Measurements from ENCODE around the gene WDR45B. TPM values are rescaled to one million over a fixed set of nuclear protein-coding genes. Genes with fewer than 3 reads are reported as not detected.

Gene WDR45B
- total RNA-seq, 1 experiment from 2014 or later, result 84.9 TPM

GRCh38 chr17:82696259-82696658 is 48.0 kb upstream of the WDR45B start:
- BruUV-seq (replicated peaks), result no TSS peak
- Histone ChIP-seq H3K4me3 (no peak overlapping the region), H4K20me1 (ENCODE audit: insufficient read depth) (no peaks in the 10 kb centered on the region), H3K27me3 (ENCODE audit: insufficient read depth, low read depth) (no peaks in the 10 kb centered on the region), H3K36me3 (ENCODE audit: low read depth) (no peaks in the 10 kb centered on the region), H3K9me2 (ENCODE audit: insufficient read depth) (no peaks in the 10 kb centered on the region), H3K4me1 (replicated peaks; ENCODE audit: insufficient read depth) (no peaks in the 10 kb centered on the region), H2AFZ (no peak overlapping the region), H3K79me2 (ENCODE audit: low read depth) (no peaks in the 10 kb centered on the region), H3F3A (ENCODE audit: insufficient read depth, low read depth) (no peaks in the 10 kb centered on the region), H3K4me2 (no peak overlapping the region), H3K9me3 (ENCODE audit: insufficient read depth, low read depth) (no peaks in the 10 kb centered on the region), H3K27ac (no peak overlapping the region)
- ChIA-PET CTCF (no interaction called here), POLR2A (ENCODE audit: unreplicated experiment) (no interaction called here)
- DNase-seq, result no peak
- intact Hi-C loops (cut with micrococcal nuclease; ENCODE audit: unreplicated experiment), result no loop called here
- TF ChIP-seq CTCF (conservative IDR thresholded peaks at IDR 0.05), result no peak
- no peak for TF ChIP-seq EZH2 (IDR thresholded peaks at IDR 0.05; ENCODE audit: low read depth)

- intact Hi-C loops (cut with micrococcal nuclease; ENCODE audit: unreplicated experiment), result no loop called here
Observed at GRCh38 chr17:82694647-82695046, 46.4 kb upstream of the WDR45B start.

GRCh38 chr17:82693168-82693867 is 45.1 kb upstream of the WDR45B start:
- CTCF ChIA-PET, result no interaction called here
- no peaks in the 10 kb centered on the region for H3F3A ChIP-seq (ENCODE audit: insufficient read depth, low read depth)

More at GRCh38 chr17:82694647-82695046, 46.4 kb upstream of the WDR45B start:
- ChIA-PET POLR2A (ENCODE audit: unreplicated experiment) (no interaction called here), CTCF (no interaction called here)
- Histone ChIP-seq H3K9me2 (ENCODE audit: insufficient read depth) (no peaks in the 10 kb centered on the region), H3K9me3 (ENCODE audit: insufficient read depth, low read depth) (no peaks in the 10 kb centered on the region), H3K36me3 (ENCODE audit: low read depth) (no peaks in the 10 kb centered on the region), H3K4me2 (no peak overlapping the region), H3K27ac (no peak overlapping the region), H3K27me3 (ENCODE audit: insufficient read depth, low read depth) (no peaks in the 10 kb centered on the region), H2AFZ (no peak overlapping the region), H3K4me3 (no peak overlapping the region), H3K79me2 (ENCODE audit: low read depth) (no peaks in the 10 kb centered on the region), H4K20me1 (ENCODE audit: insufficient read depth) (no peaks in the 10 kb centered on the region), H3F3A (ENCODE audit: insufficient read depth, low read depth) (no peaks in the 10 kb centered on the region), H3K4me1 (replicated peaks; ENCODE audit: insufficient read depth) (no peaks in the 10 kb centered on the region)
- TF ChIP-seq CTCF (conservative IDR thresholded peaks at IDR 0.05), result no peak
- no peak for TF ChIP-seq EZH2 (IDR thresholded peaks at IDR 0.05; ENCODE audit: low read depth)
- DNase-seq, result no peak
- BruUV-seq (replicated peaks), result no TSS peak

More at GRCh38 chr17:82693168-82693867, 45.1 kb upstream of the WDR45B start:
- no TSS peak for BruUV-seq (replicated peaks)
- Histone ChIP-seq H3K4me2 (no peak overlapping the region), H4K20me1 (ENCODE audit: insufficient read depth) (no peaks in the 10 kb centered on the region), H3K9me2 (ENCODE audit: insufficient read depth) (no peaks in the 10 kb centered on the region), H3K9me3 (ENCODE audit: insufficient read depth, low read depth) (no peaks in the 10 kb centered on the region), H3K27ac (no peak overlapping the region), H3K36me3 (ENCODE audit: low read depth) (no peaks in the 10 kb centered on the region), H2AFZ (no peak overlapping the region), H3K27me3 (ENCODE audit: insufficient read depth, low read depth) (no peaks in the 10 kb centered on the region), H3K4me1 (replicated peaks; ENCODE audit: insufficient read depth) (no peaks in the 10 kb centered on the region), H3K79me2 (ENCODE audit: low read depth) (no peaks in the 10 kb centered on the region), H3K4me3 (no peak overlapping the region)
- no peak for DNase-seq
- no peak for TF ChIP-seq CTCF (conservative IDR thresholded peaks at IDR 0.05)
- TF ChIP-seq EZH2 (IDR thresholded peaks at IDR 0.05; ENCODE audit: low read depth), result no peak
- POLR2A ChIA-PET (ENCODE audit: unreplicated experiment), result no interaction called here
- intact Hi-C loops (cut with micrococcal nuclease; ENCODE audit: unreplicated experiment), result no loop called here

All from PC-9 (cell line).